Fibroblast of lung (primary cell): ENCODE measurements around the gene RGS2. TPM values are rescaled to one million over a fixed set of nuclear protein-coding genes. Genes with fewer than 3 reads are reported as not detected.

Experiments used
- DNase-seq, 2 donors: peaks; one replicate each; pipeline versions ENCODE4 v3.0.0 to v3.0.0-alpha.2; 2010; ENCODE audit warnings: low read depth in 2 of 2
- H2AFZ ChIP-seq: 2 replicates; pipeline ENCODE4 v1.5.1; 2012; ENCODE audit warnings: low read length, control low read depth, inconsistent platforms
- H3K27ac ChIP-seq: 2 replicates; pipeline ENCODE4 v1.5.1; 2011; ENCODE audit warnings: low read length, control low read depth; ENCODE audit not compliant: insufficient read depth
- H3K27me3 ChIP-seq: 2 replicates; pipeline ENCODE4 v1.5.1; 2011; ENCODE audit warnings: mild to moderate bottlenecking, low read length; ENCODE audit not compliant: control insufficient read depth, insufficient read depth
- H3K36me3 ChIP-seq: 2 replicates; pipeline ENCODE4 v1.5.1; 2011; ENCODE audit warnings: low read length; ENCODE audit not compliant: control insufficient read depth, insufficient read depth
- H3K4me1 ChIP-seq: 2 replicates; pipeline ENCODE4 v1.5.1; 2011; ENCODE audit warnings: low read length; ENCODE audit not compliant: control insufficient read depth, insufficient read depth; ENCODE audit errors: extremely low read depth
- H3K4me2 ChIP-seq: 2 replicates; pipeline ENCODE4 v1.5.1; 2011; ENCODE audit warnings: low read length, control low read depth; ENCODE audit not compliant: insufficient read depth; ENCODE audit errors: extremely low read depth
- H3K4me3 ChIP-seq, 4 experiments: fragments of 200-600 bp in 1 of 4; sonication (generic) in 1 of 4; replicated peaks in 1 of 4; 2 replicates each; pipeline ENCODE4 v1.5.1; 2011 to 2016; ENCODE audit warnings: low read length in 4 of 4, low read depth in 3 of 4, mild to moderate bottlenecking in 3 of 4, control low read depth in 2 of 4, inconsistent platforms in 1 of 4, mixed read lengths in 1 of 4; ENCODE audit not compliant: insufficient read depth in 1 of 4; ENCODE audit errors: control extremely low read depth in 1 of 4
- H3K79me2 ChIP-seq: 2 replicates; pipeline ENCODE4 v1.5.1; 2012; ENCODE audit warnings: mild to moderate bottlenecking, low read length, inconsistent platforms; ENCODE audit not compliant: control insufficient read depth, insufficient read depth
- H3K9ac ChIP-seq: 2 replicates; pipeline ENCODE4 v1.5.1; 2011; ENCODE audit warnings: mild to moderate bottlenecking, low read length, control low read depth; ENCODE audit not compliant: insufficient read depth
- H3K9me3 ChIP-seq: 2 replicates; pipeline ENCODE4 v1.5.1; 2012; ENCODE audit warnings: low read depth, low read length; ENCODE audit not compliant: control insufficient read depth, insufficient read depth
- H4K20me1 ChIP-seq: 2 replicates; pipeline ENCODE4 v1.5.1; 2011; ENCODE audit warnings: low read length; ENCODE audit not compliant: control insufficient read depth, insufficient read depth; ENCODE audit errors: extremely low read depth
- CTCF ChIP-seq, 2 donors: IDR thresholded peaks in 1 of 2; conservative IDR thresholded peaks in 1 of 2; 1 replicate in 1 of 2; 2 replicates in 1 of 2; pipeline ENCODE4 v1.5.1; 2011 to 2012; ENCODE audit warnings: low read length in 2 of 2, control low read depth in 1 of 2, inconsistent platforms in 1 of 2, low read depth in 1 of 2, mild to moderate bottlenecking in 1 of 2
- EZH2 ChIP-seq: IDR thresholded peaks from 2 replicates; pipeline ENCODE4 v1.5.1; 2012; ENCODE audit warnings: low read length, control low read depth, mild to moderate bottlenecking; ENCODE audit errors: missing control alignments
- polyA plus RNA-seq, 2 donors: library from polyadenylated mRNA; depleted of rRNA in 1 of 2; stranded (reverse) in 1 of 2; unstranded in 1 of 2; fragments of >200 nt; gene quantifications; 2 replicates each; pipeline ENCODE4 v1.2.1, GENCODE V29; 2011 to 2012; ENCODE audit warnings: missing spikeins in 1 of 2
- total RNA-seq: library from RNA; depleted of rRNA; stranded (reverse); fragments of >200 nt; gene quantifications from 2 replicates; pipeline ENCODE4 v1.2.1, GENCODE V29; 2014

Gene RGS2
- total and polyA plus RNA-seq, 2 donors (not counting 1 experiment from before 2014, with no cell fraction given), result 31.7 to 43.9 TPM

GRCh38 chr1:192860478-192861185 is 51.8 kb downstream of the RGS2 start:
- H3K4me3 ChIP-seq, result no peak overlapping the region
- no peak for DNase-seq
- no peak overlapping the region for H3K9ac ChIP-seq
- no peak overlapping the region for H3K27ac ChIP-seq
- no peaks in the 10 kb centered on the region for H3K79me2 ChIP-seq
- TF ChIP-seq EZH2, result no peak
- no peak for TF ChIP-seq CTCF (conservative IDR thresholded peaks at IDR 0.05 in 1 of 2, IDR thresholded peaks at IDR 0.05 in 1 of 2; ENCODE audit: low read depth in 1 of 2, low read length in 2 of 2)
- no peaks in the 10 kb centered on the region for H3K27me3 ChIP-seq
- H3K4me1 ChIP-seq, result no peaks in the 10 kb centered on the region
- no peak overlapping the region for H3K4me2 ChIP-seq
- H3K36me3 ChIP-seq, result no peaks in the 10 kb centered on the region
- H4K20me1 ChIP-seq, result no peaks in the 10 kb centered on the region
- no peak overlapping the region for H2AFZ ChIP-seq
- no peaks in the 10 kb centered on the region for H3K9me3 ChIP-seq

GRCh38 chr1:192861860-192862259 is 53.0 kb downstream of the RGS2 start:
- Histone ChIP-seq H3K27me3 (no peaks in the 10 kb centered on the region), H3K4me2 (no peak overlapping the region), H2AFZ (no peak overlapping the region), H3K36me3 (no peaks in the 10 kb centered on the region), H3K9me3 (no peaks in the 10 kb centered on the region), H4K20me1 (no peaks in the 10 kb centered on the region), H3K4me1 (no peaks in the 10 kb centered on the region), H3K27ac (no peak overlapping the region), H3K9ac (no peak overlapping the region), H3K4me3 (no peak overlapping the region), H3K79me2 (no peaks in the 10 kb centered on the region)
- DNase-seq, result no peak
- TF ChIP-seq EZH2, result no peak

Other genes with a start within 250 kb of the RGS2 start
- under 0.01 and 0.50 TPM in 2 replicates for gene RGS1, start 233.3 kb upstream of the RGS2 start, total RNA-seq
- gene RGS1, start 233.3 kb upstream of the RGS2 start, polyA plus RNA-seq, result 0.18 and 3.6 TPM in 2 replicates
- not detected in 2 replicates for gene RGS13, start 172.9 kb upstream of the RGS2 start, total RNA-seq
- 0.10 TPM in 1 of 2 replicates, not detected in the other for gene RGS13, start 172.9 kb upstream of the RGS2 start, polyA plus RNA-seq